ENCODE data around the gene CAMKK2.
"Not testable (repeated sequence)": the region's sequence is repeated elsewhere in the genome, so short reads cannot be mapped to it uniquely, and the experiment has no call there.

The CAMKK2 gene

GRCh38 chr12:121232977-121233627 lies 63.4 kb downstream of the CAMKK2 start:
- no peak overlapping the region for H3K4me3 ChIP-seq (ENCODE audit: low read length)
- TF ChIP-seq, protein P1, sequence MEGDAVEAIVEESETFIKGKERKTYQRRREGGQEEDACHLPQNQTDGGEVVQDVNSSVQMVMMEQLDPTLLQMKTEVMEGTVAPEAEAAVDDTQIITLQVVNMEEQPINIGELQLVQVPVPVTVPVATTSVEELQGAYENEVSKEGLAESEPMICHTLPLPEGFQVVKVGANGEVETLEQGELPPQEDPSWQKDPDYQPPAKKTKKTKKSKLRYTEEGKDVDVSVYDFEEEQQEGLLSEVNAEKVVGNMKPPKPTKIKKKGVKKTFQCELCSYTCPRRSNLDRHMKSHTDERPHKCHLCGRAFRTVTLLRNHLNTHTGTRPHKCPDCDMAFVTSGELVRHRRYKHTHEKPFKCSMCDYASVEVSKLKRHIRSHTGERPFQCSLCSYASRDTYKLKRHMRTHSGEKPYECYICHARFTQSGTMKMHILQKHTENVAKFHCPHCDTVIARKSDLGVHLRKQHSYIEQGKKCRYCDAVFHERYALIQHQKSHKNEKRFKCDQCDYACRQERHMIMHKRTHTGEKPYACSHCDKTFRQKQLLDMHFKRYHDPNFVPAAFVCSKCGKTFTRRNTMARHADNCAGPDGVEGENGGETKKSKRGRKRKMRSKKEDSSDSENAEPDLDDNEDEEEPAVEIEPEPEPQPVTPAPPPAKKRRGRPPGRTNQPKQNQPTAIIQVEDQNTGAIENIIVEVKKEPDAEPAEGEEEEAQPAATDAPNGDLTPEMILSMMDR (IDR thresholded peaks at IDR 0.05; ENCODE audit: insufficient read depth, low read depth, low read length, missing control alignments), result no peak
- DNase-seq (ENCODE audit: low read depth), result peak; percentile 17

DNA sequence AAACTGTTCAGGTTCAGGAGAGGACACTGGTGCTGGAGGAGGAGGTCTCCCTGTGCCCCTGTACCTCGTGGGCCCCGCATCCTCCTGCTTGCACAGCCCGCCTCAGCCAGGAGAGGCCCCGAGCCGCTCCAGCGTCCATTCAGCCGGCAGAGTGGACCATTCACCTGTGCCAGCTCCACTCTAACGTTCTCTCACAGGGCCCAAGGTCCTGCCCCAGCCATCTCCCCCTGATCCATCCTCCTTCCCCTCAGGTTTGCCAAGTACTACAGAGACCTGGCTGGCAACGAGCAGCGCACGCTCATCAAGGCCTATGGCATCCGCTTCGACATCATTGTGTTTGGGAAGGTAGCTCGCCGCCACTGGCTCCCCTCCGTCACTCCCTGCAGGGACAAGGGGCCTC lies 64.3 kb downstream of the CAMKK2 start:
- DNase-seq (ENCODE audit: low read depth), result no peak
- TF ChIP-seq, protein P1 (IDR thresholded peaks at IDR 0.05; ENCODE audit: insufficient read depth, low read depth, low read length, missing control alignments), result no peak
- H3K4me3 ChIP-seq (ENCODE audit: low read length), result no peak overlapping the region

DNA sequence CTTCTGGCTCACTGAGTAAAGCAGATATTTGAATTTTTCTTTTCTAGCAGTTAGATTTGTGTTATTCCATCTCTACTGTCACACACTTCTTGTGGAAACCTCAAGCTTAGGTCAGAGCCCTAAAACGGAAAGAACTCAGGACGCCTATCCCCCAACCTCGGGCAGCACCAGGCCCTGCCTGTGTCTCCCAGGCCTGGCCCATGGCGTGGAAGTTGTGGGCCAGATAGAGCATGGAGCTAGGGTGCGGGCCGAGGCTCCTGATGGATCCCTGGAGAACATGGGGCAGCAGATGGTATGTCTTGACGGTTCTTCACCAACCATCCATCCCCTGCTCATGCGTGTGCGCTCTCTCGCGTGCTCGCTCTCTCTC lies 66.0 kb downstream of the CAMKK2 start:
- TF ChIP-seq, protein P1 (IDR thresholded peaks at IDR 0.05; ENCODE audit: insufficient read depth, low read depth, low read length, missing control alignments), result no peak
- no peak for DNase-seq (ENCODE audit: low read depth)
- no peak overlapping the region for H3K4me3 ChIP-seq (ENCODE audit: low read length)

GRCh38 chr12:121229826-121230537 lies 66.5 kb downstream of the CAMKK2 start:
- TF ChIP-seq, protein P1 (IDR thresholded peaks at IDR 0.05; ENCODE audit: insufficient read depth, low read depth, low read length, missing control alignments), result peak; percentile 79
- H3K4me3 ChIP-seq (ENCODE audit: low read length), result not testable (repeated sequence)
- DNase-seq (ENCODE audit: low read depth), result peak; percentile 77

DNA sequence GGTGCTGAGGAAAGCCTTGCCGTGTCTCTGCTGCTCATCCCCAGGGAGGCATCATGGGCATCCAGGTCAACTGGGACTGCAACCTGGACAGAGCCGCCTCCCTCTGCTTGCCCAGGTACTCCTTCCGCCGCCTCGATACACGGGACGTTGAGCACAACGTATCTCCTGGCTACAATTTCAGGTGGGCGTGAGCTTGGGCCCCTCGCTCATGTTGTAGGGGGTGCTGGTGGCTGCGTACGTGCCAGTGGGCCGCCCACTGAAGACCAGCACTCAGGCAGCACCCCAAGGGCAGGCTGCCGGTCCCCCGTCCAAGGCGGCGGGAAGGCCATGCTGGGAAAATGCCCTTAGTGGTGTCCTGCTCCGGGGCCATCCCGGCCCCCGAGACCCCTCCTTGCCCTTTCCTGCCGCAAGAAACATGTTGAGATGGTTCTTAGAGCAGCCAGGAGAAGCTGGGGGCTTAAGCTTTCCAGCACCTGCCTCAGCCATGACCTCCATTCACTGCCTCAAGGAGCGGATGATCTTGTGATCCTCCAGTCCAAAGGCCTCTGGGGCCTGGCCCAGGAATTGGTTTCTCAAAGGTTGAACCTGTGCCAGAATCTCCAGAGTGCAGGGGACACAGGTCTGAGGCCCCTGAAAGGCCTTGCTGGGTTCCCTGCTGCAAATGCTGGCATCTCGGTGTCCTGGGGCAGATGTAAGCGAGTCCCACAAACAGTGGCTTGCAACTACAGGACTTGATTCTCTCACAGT lies 67.4 kb downstream of the CAMKK2 start:
- TF ChIP-seq, protein P1 (IDR thresholded peaks at IDR 0.05; ENCODE audit: insufficient read depth, low read depth, low read length, missing control alignments), result no peak
- DNase-seq (ENCODE audit: low read depth), result no peak
- no peak overlapping the region for H3K4me3 ChIP-seq (ENCODE audit: low read length)

DNA sequence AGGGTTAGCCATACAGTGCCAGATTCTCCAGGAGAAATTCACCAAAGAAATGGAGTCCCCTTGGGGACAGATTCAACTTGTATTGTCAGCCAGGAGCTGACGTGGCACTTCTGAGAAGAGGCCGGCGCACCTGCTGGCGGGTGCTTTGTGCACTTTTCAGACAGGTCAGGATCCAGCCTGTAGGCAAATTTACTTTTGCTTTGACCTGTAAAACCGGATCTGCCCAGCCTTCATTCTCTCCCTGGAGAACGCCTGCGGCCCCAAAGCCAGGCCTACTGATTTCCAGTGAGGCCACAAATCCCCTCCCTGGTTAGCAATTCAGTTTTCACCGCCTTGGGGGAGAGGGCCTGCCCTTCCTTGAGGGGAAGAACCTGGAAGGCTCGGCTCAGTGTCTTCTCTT lies 69.2 kb downstream of the CAMKK2 start:
- peak; percentile 75 for DNase-seq (ENCODE audit: low read depth)
- TF ChIP-seq, protein P1 (IDR thresholded peaks at IDR 0.05; ENCODE audit: insufficient read depth, low read depth, low read length, missing control alignments), result no peak
- no peak overlapping the region for H3K4me3 ChIP-seq (ENCODE audit: low read length)

DNA sequence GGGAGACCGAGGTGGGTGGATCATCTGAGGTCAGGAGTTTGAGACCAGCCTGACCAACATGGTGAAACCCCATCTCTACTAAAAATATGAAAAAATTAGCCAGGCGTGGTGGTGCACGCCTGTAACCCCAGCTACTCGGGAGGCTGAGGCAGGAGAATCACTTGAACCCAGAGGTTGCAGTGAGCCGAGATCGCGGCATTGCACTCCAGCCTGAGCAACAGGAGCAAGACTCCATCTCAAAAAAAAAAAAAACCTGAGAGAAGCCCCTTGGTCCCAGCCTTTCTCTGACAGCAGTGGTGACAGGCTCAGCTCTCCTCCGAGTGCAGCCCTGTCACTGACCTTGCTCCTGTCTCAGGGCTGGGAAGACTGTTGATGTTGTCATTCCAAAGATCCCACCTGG lies 69.6 kb downstream of the CAMKK2 start:
- not testable (repeated sequence) for DNase-seq (ENCODE audit: low read depth)

More for the DNA sequence above, 69.6 kb downstream of the CAMKK2 start:
- H3K4me3 ChIP-seq (ENCODE audit: low read length), result not testable (repeated sequence)
